ENCODE measurements around the gene AIF1.

- TF ChIP-seq CTCF (IDR thresholded peaks at IDR 0.05) (no peak), POLR2A (IDR thresholded peaks at IDR 0.05) (no peak), EP300 (IDR thresholded peaks at IDR 0.05) (no peak), POLR2AphosphoS5 (IDR thresholded peaks at IDR 0.05) (no peak)
These were observed 51.4 kb downstream of the AIF1 start for GRCh38 chr6:31666337-31666965.
